ENCODE measurements around the gene PMM1. TPM values are rescaled to one million over a fixed set of nuclear protein-coding genes. Genes with fewer than 3 reads are reported as not detected.
A peak's percentile ranks its signal among the peaks of the same experiment; 100 is the strongest.

Gene PMM1
- total RNA-seq, 1 donor = 15.6 TPM

- Histone ChIP-seq H2AFZ (ENCODE audit: low read length) (peak within 1 kb of the TSS; percentile 89), H3K27me3 (ENCODE audit: insufficient read depth, low read length) (no peaks in the 10 kb centered on the region), H3K4me2 (ENCODE audit: insufficient read depth, low read length) (peak within 1 kb of the TSS; percentile 94), H3K4me1 (ENCODE audit: insufficient read depth, low read length) (peaks cover 16% of the 10 kb centered on the region), H3K9me3 (ENCODE audit: low read depth, low read length) (no peaks in the 10 kb centered on the region), H3K27ac (ENCODE audit: low read depth, low read length) (peak within 1 kb of the TSS; percentile 76), H4K20me1 (ENCODE audit: insufficient read depth, low read length) (peaks cover 30% of the 10 kb centered on the region), H3K4me3 (ENCODE audit: insufficient read depth, low read length) (peak within 1 kb of the TSS; percentile 97), H3K79me2 (ENCODE audit: insufficient read depth, low read length) (peaks cover 54% of the 10 kb centered on the region), H3K36me3 (ENCODE audit: insufficient read depth, low read length) (peaks cover 11% of the 10 kb centered on the region)
- TF ChIP-seq CTCF (IDR thresholded peaks at IDR 0.05; ENCODE audit: extremely low read depth, low read depth, low read length) = peak; percentile 49
- DNase-seq (ENCODE audit: insufficient read length, low spot score, missing footprints) = peak; percentile 100
These were observed 45.6 kb downstream of the PMM1 start, which contains the start of gene POLR3H for GRCh38 chr22:41543854-41544670. Gene POLR3H (minus strand): TSS chr22:41544470. CDS start chr22:41544101, 369 bp downstream.

- DNase-seq (ENCODE audit: insufficient read length, low spot score, missing footprints) = peak; percentile 36
- Histone ChIP-seq H3K4me3 (ENCODE audit: insufficient read depth, low read length) (peak overlapping the region; percentile 97), H3K79me2 (ENCODE audit: insufficient read depth, low read length) (peaks cover 68% of the 10 kb centered on the region)
These were observed 47.4 kb downstream of the PMM1 start for GRCh38 chr22:41542224-41542623.

GRCh38 chr22:41541484-41541883 is 48.2 kb downstream of the PMM1 start:
- Histone ChIP-seq H3K27me3 (ENCODE audit: insufficient read depth, low read length) (no peaks in the 10 kb centered on the region), H3K4me3 (ENCODE audit: insufficient read depth, low read length) (no peak overlapping the region), H3K4me2 (ENCODE audit: insufficient read depth, low read length) (peak overlapping the region; percentile 11), H3K4me1 (ENCODE audit: insufficient read depth, low read length) (peaks cover 16% of the 10 kb centered on the region), H2AFZ (ENCODE audit: low read length) (no peak overlapping the region), H3K9me3 (ENCODE audit: low read depth, low read length) (no peaks in the 10 kb centered on the region), H3K79me2 (ENCODE audit: insufficient read depth, low read length) (peaks cover 73% of the 10 kb centered on the region), H3K27ac (ENCODE audit: low read depth, low read length) (no peak overlapping the region), H4K20me1 (ENCODE audit: insufficient read depth, low read length) (peaks cover 34% of the 10 kb centered on the region), H3K36me3 (ENCODE audit: insufficient read depth, low read length) (peaks cover 21% of the 10 kb centered on the region)
- peak; percentile 54 for DNase-seq (ENCODE audit: insufficient read length, low spot score, missing footprints)
- TF ChIP-seq CTCF (IDR thresholded peaks at IDR 0.05; ENCODE audit: extremely low read depth, low read depth, low read length) = no peak

More at GRCh38 chr22:41542224-41542623, 47.4 kb downstream of the PMM1 start:
- Histone ChIP-seq H3K27ac (ENCODE audit: low read depth, low read length) (no peak overlapping the region), H3K9me3 (ENCODE audit: low read depth, low read length) (no peaks in the 10 kb centered on the region), H3K4me1 (ENCODE audit: insufficient read depth, low read length) (peaks cover 16% of the 10 kb centered on the region), H3K27me3 (ENCODE audit: insufficient read depth, low read length) (no peaks in the 10 kb centered on the region), H3K36me3 (ENCODE audit: insufficient read depth, low read length) (peaks cover 19% of the 10 kb centered on the region), H2AFZ (ENCODE audit: low read length) (no peak overlapping the region), H4K20me1 (ENCODE audit: insufficient read depth, low read length) (peaks cover 34% of the 10 kb centered on the region), H3K4me2 (ENCODE audit: insufficient read depth, low read length) (peak overlapping the region; percentile 80)
- no peak for TF ChIP-seq CTCF (IDR thresholded peaks at IDR 0.05; ENCODE audit: extremely low read depth, low read depth, low read length)

- peaks cover 21% of the 10 kb centered on the region for H3K36me3 ChIP-seq (ENCODE audit: insufficient read depth, low read length)
- H3K4me3 ChIP-seq (ENCODE audit: insufficient read depth, low read length) = no peak overlapping the region
- TF ChIP-seq CTCF (IDR thresholded peaks at IDR 0.05; ENCODE audit: extremely low read depth, low read depth, low read length) = no peak
- no peaks in the 10 kb centered on the region for H3K9me3 ChIP-seq (ENCODE audit: low read depth, low read length)
- peak overlapping the region; percentile 26 for H3K27ac ChIP-seq (ENCODE audit: low read depth, low read length)
- peak; percentile 41 for DNase-seq (ENCODE audit: insufficient read length, low spot score, missing footprints)
- H3K4me1 ChIP-seq (ENCODE audit: insufficient read depth, low read length) = peaks cover 16% of the 10 kb centered on the region
- peaks cover 34% of the 10 kb centered on the region for H4K20me1 ChIP-seq (ENCODE audit: insufficient read depth, low read length)
- no peak overlapping the region for H2AFZ ChIP-seq (ENCODE audit: low read length)
- no peaks in the 10 kb centered on the region for H3K27me3 ChIP-seq (ENCODE audit: insufficient read depth, low read length)
- H3K79me2 ChIP-seq (ENCODE audit: insufficient read depth, low read length) = peaks cover 73% of the 10 kb centered on the region
- H3K4me2 ChIP-seq (ENCODE audit: insufficient read depth, low read length) = no peak overlapping the region
These were observed 49.3 kb downstream of the PMM1 start for GRCh38 chr22:41540365-41540764.

All from osteoblast (primary cell).